SK-N-SH (cell line): ENCODE measurements around the gene CCDC175. TPM values are rescaled to one million over a fixed set of nuclear protein-coding genes. Genes with fewer than 3 reads are reported as not detected.

Source experiments
- CTCF ChIA-PET: fragments of 300-600, 350-600 bp; formaldehyde crosslinking; extraction: SDS; loops from one replicate; lab custom pipeline; 2021; lab: Yijun Ruan, JAX
- POLR2A ChIA-PET: fragments of 350-600 bp; sonication (Branson Sonifier 250); formaldehyde crosslinking; extraction: SDS; loops from one replicate; lab custom pipeline; 2020; ENCODE audit warnings: antibody characterized with exemption, inconsistent platforms; lab: Yijun Ruan, JAX
- DNase-seq: peaks from one replicate; pipeline ENCODE4 v3.0.0; 2012
- H2AFZ ChIP-seq: fragments of 200-600 bp; sonication (generic); 2 replicates; pipeline ENCODE4 v1.8.1; 2016; ENCODE audit warnings: antibody characterized with exemption, mild to moderate bottlenecking, low read depth
- H3F3A ChIP-seq: fragments of 200-600 bp; sonication (generic); replicated peaks from 2 replicates; pipeline ENCODE3; 2016; ENCODE audit warnings: antibody characterized with exemption, mild to moderate bottlenecking; ENCODE audit not compliant: insufficient read depth
- H3K27ac ChIP-seq, 2 experiments: fragments of 200-500 bp in 1 of 2; fragments of 200-600 bp in 1 of 2; sonication (Bioruptor generic) in 1 of 2; sonication (generic), shearing (Covaris generic) in 1 of 2; 2 replicates each; pipeline versions ENCODE4 v1.5.1 to v1.6.1; 2014 to 2016; ENCODE audit warnings: low read depth in 2 of 2, inconsistent platforms in 1 of 2, low read length in 1 of 2, mild to moderate bottlenecking in 1 of 2, mixed read lengths in 1 of 2
- H3K27me3 ChIP-seq: fragments of 200-600 bp; sonication (generic), shearing (Covaris generic); 2 replicates; pipeline ENCODE4 v1.6.1; 2016; ENCODE audit warnings: mixed run types; ENCODE audit not compliant: insufficient read depth
- H3K36me3 ChIP-seq, 2 experiments: fragments of 200-500 bp in 1 of 2; fragments of 200-600 bp in 1 of 2; sonication (Bioruptor generic) in 1 of 2; sonication (generic) in 1 of 2; replicated peaks in 1 of 2; 2 replicates each; pipeline versions ENCODE3 to v1.5.1; 2014 to 2016; ENCODE audit warnings: low read length in 1 of 2, mild to moderate bottlenecking in 1 of 2; ENCODE audit not compliant: insufficient read depth in 2 of 2, control insufficient read depth in 1 of 2
- H3K4me1 ChIP-seq, 2 experiments: fragments of 200-500 bp in 1 of 2; fragments of 200-600 bp in 1 of 2; sonication (Bioruptor generic) in 1 of 2; sonication (generic), shearing (Covaris generic) in 1 of 2; 2 replicates each; pipeline versions ENCODE4 v1.5.1 to v1.6.1; 2014 to 2016; ENCODE audit warnings: low read depth in 1 of 2, low read length in 1 of 2, mixed run types in 1 of 2; ENCODE audit not compliant: insufficient read depth in 2 of 2, control insufficient read depth in 1 of 2
- H3K4me2 ChIP-seq: fragments of 200-600 bp; sonication (generic), shearing (Covaris generic); 2 replicates; pipeline ENCODE4 v1.6.1; 2017; ENCODE audit warnings: mixed run types
- H3K4me3 ChIP-seq, 2 experiments: fragments of 200-500 bp in 1 of 2; fragments of 200-600 bp in 1 of 2; sonication (Bioruptor generic) in 1 of 2; sonication (generic), shearing (Covaris generic) in 1 of 2; 2 replicates each; pipeline versions ENCODE4 v1.5.1 to v1.8.1; 2014 to 2016; ENCODE audit warnings: low read depth in 2 of 2, inconsistent platforms in 1 of 2, low read length in 1 of 2, mild to moderate bottlenecking in 1 of 2, mixed read lengths in 1 of 2, moderate library complexity in 1 of 2
- H3K79me2 ChIP-seq: fragments of 200-600 bp; sonication (generic); 2 replicates; pipeline ENCODE4 v1.8.1; 2017; ENCODE audit warnings: mild to moderate bottlenecking; ENCODE audit not compliant: insufficient read depth
- H3K9ac ChIP-seq: fragments of 200-600 bp; sonication (generic); 2 replicates; pipeline ENCODE4 v1.6.1; 2017; ENCODE audit warnings: mixed run types
- H3K9me2 ChIP-seq: fragments of 200-600 bp; sonication (generic); 2 replicates; pipeline ENCODE4 v1.6.1; 2017; ENCODE audit warnings: mixed run types
- H3K9me3 ChIP-seq: fragments of 200-600 bp; sonication (generic); 2 replicates; pipeline ENCODE4 v1.6.1; 2017; ENCODE audit warnings: mixed run types, mild to moderate bottlenecking, moderate library complexity
- H4K20me1 ChIP-seq: fragments of 200-600 bp; sonication (generic); 2 replicates; pipeline ENCODE4 v1.6.1; 2017; ENCODE audit warnings: mild to moderate bottlenecking, mixed run types; ENCODE audit not compliant: insufficient read depth
- CHD2 ChIP-seq: fragments of 150-350 bp; IDR thresholded peaks from 2 replicates; pipeline ENCODE4 v1.6.1; 2018; ENCODE audit warnings: low read length; ENCODE audit not compliant: partially characterized antibody
- ELF1 ChIP-seq: IDR thresholded peaks from 2 replicates; pipeline ENCODE4 v1.4.0; 2012
- FOSL2 ChIP-seq: IDR thresholded peaks from 2 replicates; pipeline ENCODE4 v1.4.0; 2012; ENCODE audit warnings: low read depth, mild to moderate bottlenecking, moderate library complexity, borderline replicate concordance
- GATA2 ChIP-seq: sonication (generic); formaldehyde crosslinking; IDR thresholded peaks from 2 replicates; pipeline ENCODE4 v1.5.0; 2020; ENCODE audit warnings: mild to moderate bottlenecking, missing genetic modification reagents
- JUND ChIP-seq: IDR thresholded peaks from 2 replicates; pipeline ENCODE4 v1.4.0; 2012
- MXI1 ChIP-seq: IDR thresholded peaks from 2 replicates; pipeline ENCODE4 v1.6.1; 2012; ENCODE audit warnings: mild to moderate bottlenecking, low read depth, low read length, improper control_type of control experiment
- NRF1 ChIP-seq: IDR thresholded peaks from 2 replicates; pipeline ENCODE4 v1.6.1; 2012; ENCODE audit warnings: low read depth, mild to moderate bottlenecking, low read length
- RCOR1 ChIP-seq: fragments of 150-350 bp; IDR thresholded peaks from 2 replicates; pipeline ENCODE4 v1.6.1; 2017; ENCODE audit warnings: antibody characterized with exemption, low read length
- RXRA ChIP-seq: IDR thresholded peaks from 2 replicates; pipeline ENCODE4 v1.4.0; 2012; ENCODE audit warnings: low read depth, mild to moderate bottlenecking, borderline replicate concordance
- SMC3 ChIP-seq: IDR thresholded peaks from 2 replicates; pipeline ENCODE4 v1.6.1; 2012; ENCODE audit warnings: low read depth, low read length, improper control_type of control experiment
- TAF1 ChIP-seq: IDR thresholded peaks from 2 replicates; pipeline ENCODE4 v1.6.1; 2012; ENCODE audit warnings: low read depth, mild to moderate bottlenecking, low read length, moderate library complexity, borderline replicate concordance
- TEAD4 ChIP-seq: IDR thresholded peaks from 2 replicates; pipeline ENCODE4 v1.4.0; 2012; ENCODE audit warnings: mild to moderate bottlenecking, borderline replicate concordance; ENCODE audit not compliant: insufficient read depth
- YY1 ChIP-seq: IDR thresholded peaks from 2 replicates; pipeline ENCODE4 v1.4.0; 2012; ENCODE audit warnings: low read depth, mild to moderate bottlenecking
- WGBS: methylation state at CpG from one replicate; pipeline ENCODE4 v1.1.6; 2017; ENCODE audit warnings: low lambda C conversion rate; 5-methylcytosine and 5-hydroxymethylcytosine counted together
- polyA plus RNA-seq, 3 experiments: library from polyadenylated mRNA; depleted of rRNA; stranded (reverse); fragments of >200 nt; gene quantifications; 2 replicates each; pipeline ENCODE4 v1.2.3, GENCODE V29; 2012
- TF ChIP-seq, protein P1 (sequence below): IDR thresholded peaks from 2 replicates; pipeline ENCODE4 v1.6.1; 2012; ENCODE audit warnings: mild to moderate bottlenecking, low read depth, low read length, moderate library complexity
- TF ChIP-seq, protein P2 (sequence below): IDR thresholded peaks from 2 replicates; pipeline ENCODE4; 2012
- TF ChIP-seq, protein P3 (sequence below): IDR thresholded peaks from 2 replicates; pipeline ENCODE4 v1.4.0; 2012; ENCODE audit warnings: low read depth, borderline replicate concordance

CCDC175 gene
- polyA plus RNA-seq, 1 of the 3 experiments (the other 2 are of a cell fraction) = not detected

- H3K79me2 ChIP-seq = peaks cover 18% of the 10 kb centered on the region
- H3K4me1 ChIP-seq = peaks cover 9 to 13% of the 10 kb centered on the region in 2 experiments; a peak in 3 of 4 replicates
- peaks cover 64 to 68% of the 10 kb centered on the region in 2 experiments for H3K36me3 ChIP-seq
- no peak overlapping the region for H2AFZ ChIP-seq
- no peaks in the 10 kb centered on the region for H4K20me1 ChIP-seq
- no peak overlapping the region for H3K27ac ChIP-seq
- H3K4me2 ChIP-seq = no peak overlapping the region
- TF ChIP-seq, protein P1, sequence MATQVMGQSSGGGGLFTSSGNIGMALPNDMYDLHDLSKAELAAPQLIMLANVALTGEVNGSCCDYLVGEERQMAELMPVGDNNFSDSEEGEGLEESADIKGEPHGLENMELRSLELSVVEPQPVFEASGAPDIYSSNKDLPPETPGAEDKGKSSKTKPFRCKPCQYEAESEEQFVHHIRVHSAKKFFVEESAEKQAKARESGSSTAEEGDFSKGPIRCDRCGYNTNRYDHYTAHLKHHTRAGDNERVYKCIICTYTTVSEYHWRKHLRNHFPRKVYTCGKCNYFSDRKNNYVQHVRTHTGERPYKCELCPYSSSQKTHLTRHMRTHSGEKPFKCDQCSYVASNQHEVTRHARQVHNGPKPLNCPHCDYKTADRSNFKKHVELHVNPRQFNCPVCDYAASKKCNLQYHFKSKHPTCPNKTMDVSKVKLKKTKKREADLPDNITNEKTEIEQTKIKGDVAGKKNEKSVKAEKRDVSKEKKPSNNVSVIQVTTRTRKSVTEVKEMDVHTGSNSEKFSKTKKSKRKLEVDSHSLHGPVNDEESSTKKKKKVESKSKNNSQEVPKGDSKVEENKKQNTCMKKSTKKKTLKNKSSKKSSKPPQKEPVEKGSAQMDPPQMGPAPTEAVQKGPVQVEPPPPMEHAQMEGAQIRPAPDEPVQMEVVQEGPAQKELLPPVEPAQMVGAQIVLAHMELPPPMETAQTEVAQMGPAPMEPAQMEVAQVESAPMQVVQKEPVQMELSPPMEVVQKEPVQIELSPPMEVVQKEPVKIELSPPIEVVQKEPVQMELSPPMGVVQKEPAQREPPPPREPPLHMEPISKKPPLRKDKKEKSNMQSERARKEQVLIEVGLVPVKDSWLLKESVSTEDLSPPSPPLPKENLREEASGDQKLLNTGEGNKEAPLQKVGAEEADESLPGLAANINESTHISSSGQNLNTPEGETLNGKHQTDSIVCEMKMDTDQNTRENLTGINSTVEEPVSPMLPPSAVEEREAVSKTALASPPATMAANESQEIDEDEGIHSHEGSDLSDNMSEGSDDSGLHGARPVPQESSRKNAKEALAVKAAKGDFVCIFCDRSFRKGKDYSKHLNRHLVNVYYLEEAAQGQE = no peak
- TF ChIP-seq ELF1 (no peak), TAF1 (no peak)
- no peak for DNase-seq
- H3K9ac ChIP-seq = no peak overlapping the region
- H3K4me3 ChIP-seq = no peak overlapping the region
- CTCF ChIA-PET = interaction anchor here (1.0 to 5.6 kb wide), 3 partner anchors 22 to 114 kb away, joined by 3 to 27 read pairs (median 4); partner anchors contain the start of genes JKAMP and L3HYPDH
- H3K9me3 ChIP-seq = no peaks in the 10 kb centered on the region
- 88% methylated on average over 1 of the region's 1 CpG for WGBS
- H3F3A ChIP-seq = peaks cover 24% of the 10 kb centered on the region
- no peaks in the 10 kb centered on the region for H3K27me3 ChIP-seq
- POLR2A ChIA-PET = no interaction called here
- no peaks in the 10 kb centered on the region for H3K9me2 ChIP-seq
These were observed 114.7 kb downstream of the CCDC175 start for GRCh38 chr14:59461891-59462290.

DNA sequence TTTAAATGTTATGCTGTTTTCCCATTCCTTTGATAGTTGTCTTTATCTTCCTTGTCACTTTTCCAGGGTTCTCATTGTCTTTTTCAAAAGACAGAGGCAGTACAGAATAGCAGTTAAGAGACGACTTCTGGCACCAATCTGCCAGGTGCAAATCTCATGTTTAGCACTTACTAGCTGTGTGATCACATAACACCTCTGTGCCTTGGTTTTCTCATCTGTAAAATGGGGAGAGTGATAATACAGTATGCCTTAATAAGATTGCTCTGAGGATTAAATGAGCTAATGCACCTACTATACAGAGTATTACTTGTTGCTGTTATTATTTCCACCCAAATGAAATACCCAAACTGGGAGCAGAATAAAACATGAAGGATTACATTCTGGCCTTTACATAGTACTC is 116.2 kb downstream of the CCDC175 start:
- TF ChIP-seq MXI1 (no peak), JUND (no peak), TEAD4 (no peak), SMC3 (no peak), TAF1 (no peak), CHD2 (no peak), NRF1 (no peak), RCOR1 (no peak), ELF1 (no peak), YY1 (no peak), RXRA (no peak), FOSL2 (no peak), GATA2 (no peak)
- TF ChIP-seq, protein P2, sequence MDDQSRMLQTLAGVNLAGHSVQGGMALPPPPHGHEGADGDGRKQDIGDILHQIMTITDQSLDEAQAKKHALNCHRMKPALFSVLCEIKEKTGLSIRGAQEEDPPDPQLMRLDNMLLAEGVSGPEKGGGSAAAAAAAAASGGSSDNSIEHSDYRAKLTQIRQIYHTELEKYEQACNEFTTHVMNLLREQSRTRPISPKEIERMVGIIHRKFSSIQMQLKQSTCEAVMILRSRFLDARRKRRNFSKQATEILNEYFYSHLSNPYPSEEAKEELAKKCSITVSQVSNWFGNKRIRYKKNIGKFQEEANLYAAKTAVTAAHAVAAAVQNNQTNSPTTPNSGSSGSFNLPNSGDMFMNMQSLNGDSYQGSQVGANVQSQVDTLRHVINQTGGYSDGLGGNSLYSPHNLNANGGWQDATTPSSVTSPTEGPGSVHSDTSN = no peak
- TF ChIP-seq, protein P1 = no peak
- TF ChIP-seq, protein P3, sequence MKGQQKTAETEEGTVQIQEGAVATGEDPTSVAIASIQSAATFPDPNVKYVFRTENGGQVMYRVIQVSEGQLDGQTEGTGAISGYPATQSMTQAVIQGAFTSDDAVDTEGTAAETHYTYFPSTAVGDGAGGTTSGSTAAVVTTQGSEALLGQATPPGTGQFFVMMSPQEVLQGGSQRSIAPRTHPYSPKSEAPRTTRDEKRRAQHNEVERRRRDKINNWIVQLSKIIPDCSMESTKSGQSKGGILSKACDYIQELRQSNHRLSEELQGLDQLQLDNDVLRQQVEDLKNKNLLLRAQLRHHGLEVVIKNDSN = no peak
- Histone ChIP-seq H3K27ac (no peak overlapping the region), H3K4me1 (peaks cover 8 to 12% of the 10 kb centered on the region in 2 experiments; a peak in 3 of 4 replicates), H3K4me3 (no peak overlapping the region), H3K9me3 (no peaks in the 10 kb centered on the region), H3K79me2 (peaks cover 18% of the 10 kb centered on the region), H4K20me1 (no peaks in the 10 kb centered on the region), H3K4me2 (no peak overlapping the region), H3K27me3 (no peaks in the 10 kb centered on the region), H2AFZ (no peak overlapping the region), H3K36me3 (peaks cover 78 to 80% of the 10 kb centered on the region in 2 experiments), H3F3A (peaks cover 24% of the 10 kb centered on the region), H3K9me2 (no peaks in the 10 kb centered on the region), H3K9ac (no peak overlapping the region)
- ChIA-PET POLR2A (no interaction called here), CTCF (interaction anchor here (0.7 to 1.4 kb wide), 4 partner anchors 17 to 332 kb away, joined by 3 to 5 read pairs (median 3); partner anchors contain the start of gene L3HYPDH)
- no peak for DNase-seq
- WGBS = 94% methylated on average over 1 of the region's 1 CpG
